Measurements from ENCODE around the gene RPS10.

The RPS10 gene

GRCh38 chr6:34390531-34391472 is 35.1 kb downstream of the RPS10 start:
- peak; percentile 66 for DNase-seq (ENCODE audit: low read depth)
- no peak for TF ChIP-seq CTCF (IDR thresholded peaks at IDR 0.05; ENCODE audit: control insufficient read depth, insufficient read depth, low read depth, low read length, missing control alignments)
- H3K4me3 ChIP-seq (ENCODE audit: control insufficient read depth, low read depth, low read length) = peak overlapping the region; percentile 78

GRCh38 chr6:34389034-34389433 is 36.8 kb downstream of the RPS10 start:
- no peak overlapping the region for H3K4me3 ChIP-seq (ENCODE audit: control insufficient read depth, low read depth, low read length)
- DNase-seq (ENCODE audit: low read depth) = no peak
- TF ChIP-seq CTCF (IDR thresholded peaks at IDR 0.05; ENCODE audit: control insufficient read depth, insufficient read depth, low read depth, low read length, missing control alignments) = no peak

- no peak for TF ChIP-seq CTCF (IDR thresholded peaks at IDR 0.05; ENCODE audit: control insufficient read depth, insufficient read depth, low read depth, low read length, missing control alignments)
- DNase-seq (ENCODE audit: low read depth) = no peak
- H3K4me3 ChIP-seq (ENCODE audit: control insufficient read depth, low read depth, low read length) = no peak overlapping the region
Measured at GRCh38 chr6:34388421-34388820, 37.4 kb downstream of the RPS10 start.

- TF ChIP-seq CTCF (IDR thresholded peaks at IDR 0.05; ENCODE audit: control insufficient read depth, insufficient read depth, low read depth, low read length, missing control alignments) = no peak
- H3K4me3 ChIP-seq (ENCODE audit: control insufficient read depth, low read depth, low read length) = no peak overlapping the region
- peak; percentile 87 for DNase-seq (ENCODE audit: low read depth)
Measured at GRCh38 chr6:34386316-34387137, 39.3 kb downstream of the RPS10 start.

DNA sequence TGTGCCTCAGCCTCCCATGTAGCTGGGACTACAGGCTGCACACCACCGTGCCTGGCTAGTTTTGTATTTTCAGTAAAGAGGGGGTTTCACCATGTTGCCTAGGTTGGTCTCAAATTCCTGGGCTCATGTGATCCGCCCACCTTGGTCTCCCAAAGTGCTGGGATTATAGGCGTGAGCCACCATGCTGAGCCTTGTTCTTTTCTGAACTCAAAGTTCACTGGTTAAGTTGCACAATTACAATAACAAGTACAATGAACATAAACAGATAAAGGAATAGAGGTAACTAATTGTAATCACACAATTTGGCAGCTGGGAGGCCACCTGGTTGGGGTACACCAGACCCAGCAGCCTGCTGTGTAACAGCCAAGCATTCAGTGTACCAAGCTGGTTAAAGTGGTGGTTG is 40.1 kb downstream of the RPS10 start:
- TF ChIP-seq CTCF (IDR thresholded peaks at IDR 0.05; ENCODE audit: control insufficient read depth, insufficient read depth, low read depth, low read length, missing control alignments) = no peak

GRCh38 chr6:34384321-34385153 is 41.3 kb downstream of the RPS10 start:
- no peak for TF ChIP-seq CTCF (IDR thresholded peaks at IDR 0.05; ENCODE audit: control insufficient read depth, insufficient read depth, low read depth, low read length, missing control alignments)
- H3K4me3 ChIP-seq (ENCODE audit: control insufficient read depth, low read depth, low read length) = no peak overlapping the region
- no peak for DNase-seq (ENCODE audit: low read depth)

More for the DNA sequence above, 40.1 kb downstream of the RPS10 start:
- no peak overlapping the region for H3K4me3 ChIP-seq (ENCODE audit: control insufficient read depth, low read depth, low read length)
- no peak for DNase-seq (ENCODE audit: low read depth)
